Measurements from ENCODE around the gene METTL15. TPM values are rescaled to one million over a fixed set of nuclear protein-coding genes. Genes with fewer than 3 reads are reported as not detected.

Gene METTL15
- total and polyA plus RNA-seq, 2 experiments from 2014 or later = 9.0 to 19.8 TPM

- TF ChIP-seq ZNF462 (CRISPR knock-in tag; IDR thresholded peaks at IDR 0.05) (no peak), EZH2 (IDR thresholded peaks at IDR 0.05; ENCODE audit: low read depth, unreplicated experiment) (no peak)
These were observed 188.2 kb downstream of the METTL15 start (continued) for GRCh38 chr11:28296426-28296825.

- Histone ChIP-seq H3F3A (replicated peaks; ENCODE audit: low read depth) (no peaks in the 10 kb centered on the region), H3K4me3 (no peak overlapping the region), H4K20me1 (replicated peaks; ENCODE audit: insufficient read depth) (no peaks in the 10 kb centered on the region), H3K27me3 (ENCODE audit: insufficient read depth) (no peaks in the 10 kb centered on the region), H2AFZ (no peak overlapping the region), H3K36me3 (ENCODE audit: insufficient read depth) (no peaks in the 10 kb centered on the region), H3K9me2 (ENCODE audit: insufficient read depth) (no peaks in the 10 kb centered on the region), H3K4me2 (no peak overlapping the region), H3K27ac (ENCODE audit: low read depth) (no peak overlapping the region), H3K79me2 (replicated peaks; ENCODE audit: insufficient read depth) (no peaks in the 10 kb centered on the region), H3K4me1 (ENCODE audit: insufficient read depth) (no peaks in the 10 kb centered on the region)
- Mint-ChIP-seq H3K27me3 (ENCODE audit: insufficient read depth, low read depth, poor library complexity) (no peaks in the 10 kb centered on the region), H3K27ac (no peak overlapping the region), H3K36me3 (ENCODE audit: low read depth) (0 out of 3 replicates have a peak, but pooled peaks cover 3% of the 10 kb centered on the region), H3K9me3 (no peaks in the 10 kb centered on the region), H3K4me1 (peaks cover 2% of the 10 kb centered on the region; the same call in 2 of the 3 replicates), H3K4me3 (no peak overlapping the region)
- DNase-seq (ENCODE audit: low spot score) (no peak), ATAC-seq (no peak)
- TF ChIP-seq EZH2 (IDR thresholded peaks at IDR 0.05; ENCODE audit: low read depth, unreplicated experiment) (no peak), REST (IDR thresholded peaks at IDR 0.05; ENCODE audit: unreplicated experiment) (no peak), ZNF114 (CRISPR knock-in tag; IDR thresholded peaks at IDR 0.05) (no peak), CREB1 (CRISPR knock-in tag; IDR thresholded peaks at IDR 0.05; ENCODE audit: low read depth) (no peak), JUNB (IDR thresholded peaks at IDR 0.05; ENCODE audit: unreplicated experiment) (no peak), STAT1 (IDR thresholded peaks at IDR 0.05; ENCODE audit: unreplicated experiment) (no peak), ZNF331 (CRISPR knock-in tag; IDR thresholded peaks at IDR 0.05; ENCODE audit: low read depth) (no peak), NANOG (IDR thresholded peaks at IDR 0.05; ENCODE audit: borderline replicate concordance) (no peak), EZH2phosphoT487 (IDR thresholded peaks at IDR 0.05; ENCODE audit: unreplicated experiment) (no peak), POLR2AphosphoS5 (IDR thresholded peaks at IDR 0.05; ENCODE audit: low read depth) (no peak)
These were observed 190.0 kb downstream of the METTL15 start for GRCh38 chr11:28298209-28298608.

Measured in GM23338 (cell line).